Neural progenitor cell (in vitro differentiated cells): ENCODE measurements around the gene RAVER1. TPM values are rescaled to one million over a fixed set of nuclear protein-coding genes. Genes with fewer than 3 reads are reported as not detected.
A peak's percentile ranks its signal among the peaks of the same experiment; 100 is the strongest.

ENCODE experiments used
- DNase-seq: peaks from one replicate; pipeline ENCODE4 v3.0.0-alpha.2; 2016; ENCODE audit warnings: low spot score
- H2AFZ ChIP-seq: fragments of 200-600 bp; sonication (generic); replicated peaks from 2 replicates; pipeline ENCODE4 v1.6.1; 2016; ENCODE audit warnings: antibody characterized with exemption
- H3F3A ChIP-seq: fragments of 200-600 bp; sonication (generic); 2 replicates; pipeline ENCODE4 v1.6.1; 2016; ENCODE audit warnings: antibody characterized with exemption, low read depth
- H3K27ac ChIP-seq: fragments of 200-600 bp; sonication (generic); 2 replicates; pipeline ENCODE4 v1.5.1; 2016; ENCODE audit warnings: mild to moderate bottlenecking
- H3K27me3 ChIP-seq: fragments of 200-600 bp; sonication (generic); 2 replicates; pipeline ENCODE4 v1.6.1; 2016; ENCODE audit warnings: mild to moderate bottlenecking, moderate library complexity
- H3K36me3 ChIP-seq: fragments of 200-600 bp; sonication (generic); 2 replicates; pipeline ENCODE4 v1.5.1; 2016
- H3K4me1 ChIP-seq: fragments of 200-600 bp; sonication (generic); 2 replicates; pipeline ENCODE4 v1.6.1; 2016; ENCODE audit warnings: mixed run types
- H3K4me2 ChIP-seq: fragments of 200-600 bp; sonication (generic); 2 replicates; pipeline ENCODE4 v1.6.1; 2016
- H3K4me3 ChIP-seq: fragments of 200-600 bp; sonication (generic); 2 replicates; pipeline ENCODE4 v1.5.1; 2016
- H3K79me2 ChIP-seq: fragments of 200-600 bp; sonication (generic); 2 replicates; pipeline ENCODE4 v1.6.1; 2016; ENCODE audit warnings: low read depth
- H3K9ac ChIP-seq: fragments of 200-600 bp; sonication (generic); 2 replicates; pipeline ENCODE4 v1.6.1; 2016
- H3K9me3 ChIP-seq: fragments of 200-600 bp; sonication (generic); 2 replicates; pipeline ENCODE4 v1.5.1; 2016; ENCODE audit warnings: low read depth
- H4K20me1 ChIP-seq: fragments of 200-600 bp; sonication (generic); 2 replicates; pipeline ENCODE4 v1.6.1; 2016; ENCODE audit warnings: low read depth
- H3K27ac Mint-ChIP-seq: 3 replicates; pipeline ENCODE4 v1.8.0; 2021; ENCODE audit warnings: mixed read lengths
- H3K27me3 Mint-ChIP-seq: 2 replicates; pipeline ENCODE4 v1.8.0; 2022; ENCODE audit warnings: low read depth, mild to moderate bottlenecking, inconsistent platforms, moderate library complexity, mixed read lengths; ENCODE audit not compliant: insufficient read depth
- H3K36me3 Mint-ChIP-seq: 3 replicates; pipeline ENCODE4 v1.8.0; 2021; ENCODE audit warnings: mixed read lengths
- H3K4me1 Mint-ChIP-seq: 3 replicates; pipeline ENCODE4 v1.8.0; 2021; ENCODE audit warnings: mixed read lengths
- H3K4me3 Mint-ChIP-seq: 3 replicates; pipeline ENCODE4 v1.8.0; 2021; ENCODE audit warnings: mild to moderate bottlenecking, moderate library complexity, mixed read lengths
- H3K9me3 Mint-ChIP-seq: 3 replicates; pipeline ENCODE4 v1.8.0; 2020; ENCODE audit warnings: mixed read lengths
- CTCF ChIP-seq: fragments of 200-600 bp; sonication (generic); IDR thresholded peaks from 2 replicates; pipeline ENCODE4 v1.5.1; 2017; ENCODE audit warnings: antibody characterized with exemption, mild to moderate bottlenecking
- EZH2 ChIP-seq: fragments of 200-600 bp; sonication (generic); IDR thresholded peaks from 2 replicates; pipeline ENCODE4 v1.6.1; 2017; ENCODE audit warnings: antibody characterized with exemption, mild to moderate bottlenecking, moderate library complexity
- EZH2phosphoT487 ChIP-seq: fragments of 200-600 bp; sonication (generic); IDR thresholded peaks from 2 replicates; pipeline ENCODE4 v1.6.1; 2017; ENCODE audit warnings: antibody characterized with exemption
- total RNA-seq: library from RNA; depleted of rRNA; stranded (reverse); fragments of >200 nt; gene quantifications from 2 replicates; pipeline ENCODE4 v1.2.3, GENCODE V29; 2015; ENCODE audit warnings: low replicate concordance

Gene RAVER1
- total RNA-seq, 1 donor from 2014 or later, result 5.4 TPM

- Histone ChIP-seq H4K20me1 (peaks cover 3% of the 10 kb centered on the region), H3K9me3 (no peaks in the 10 kb centered on the region), H3K9ac (peak within 1 kb of the TSS; percentile 74), H3K4me1 (peaks cover 7% of the 10 kb centered on the region), H2AFZ (peak within 1 kb of the TSS; percentile 97), H3K79me2 (peaks cover 6% of the 10 kb centered on the region), H3K4me3 (peak within 1 kb of the TSS; percentile 99), H3F3A (peaks cover 36% of the 10 kb centered on the region), H3K27me3 (no peaks in the 10 kb centered on the region), H3K36me3 (no peaks in the 10 kb centered on the region), H3K27ac (no peak within 1 kb of the TSS), H3K4me2 (peak within 1 kb of the TSS; percentile 99)
- H3K4me1 Mint-ChIP-seq, result peaks cover 14% of the 10 kb centered on the region
- TF ChIP-seq CTCF (no peak), EZH2phosphoT487 (no peak), EZH2 (no peak)
- H3K27ac Mint-ChIP-seq, result peak within 1 kb of the TSS; percentile 90
- H3K4me3 Mint-ChIP-seq, result peak within 1 kb of the TSS; percentile 97
- no peaks in the 10 kb centered on the region for H3K9me3 Mint-ChIP-seq
- DNase-seq, result peak; percentile 92
- H3K36me3 Mint-ChIP-seq, result peaks cover 8% of the 10 kb centered on the region
- peaks cover 4% of the 10 kb centered on the region for H3K27me3 Mint-ChIP-seq
Measured at GRCh38 chr19:10315335-10316214, 17.8 kb downstream of the RAVER1 start, which contains the start of gene FDX2. Gene FDX2, minus strand, starts transcription at chr19:10316015. Its CDS starts 19 bp downstream, at chr19:10315996.

- H3K27me3 Mint-ChIP-seq, result peaks cover 2% of the 10 kb centered on the region
- no peak within 1 kb of the TSS for H2AFZ ChIP-seq
- no peaks in the 10 kb centered on the region for H3K9me3 Mint-ChIP-seq
- peaks cover 2% of the 10 kb centered on the region for H3K36me3 Mint-ChIP-seq
- no peak for TF ChIP-seq CTCF
- no peaks in the 10 kb centered on the region for H3F3A ChIP-seq
- no peak within 1 kb of the TSS for H3K4me3 Mint-ChIP-seq
- no peak within 1 kb of the TSS for H3K4me3 ChIP-seq
- no peaks in the 10 kb centered on the region for H3K9me3 ChIP-seq
- no peaks in the 10 kb centered on the region for H4K20me1 ChIP-seq
- no peak for DNase-seq
- no peaks in the 10 kb centered on the region for H3K27me3 ChIP-seq
- H3K27ac Mint-ChIP-seq, result no peak within 1 kb of the TSS
- no peak within 1 kb of the TSS for H3K9ac ChIP-seq
- no peak within 1 kb of the TSS for H3K4me2 ChIP-seq
- H3K4me1 Mint-ChIP-seq, result peaks cover 1% of the 10 kb centered on the region
- H3K4me1 ChIP-seq, result no peaks in the 10 kb centered on the region
- no peaks in the 10 kb centered on the region for H3K36me3 ChIP-seq
- H3K27ac ChIP-seq, result no peak within 1 kb of the TSS
- H3K79me2 ChIP-seq, result no peaks in the 10 kb centered on the region
Measured at GRCh38 chr19:10309423-10309822, 23.9 kb downstream of the RAVER1 start, which contains the start of gene ZGLP1. Gene ZGLP1, minus strand, starts transcription at chr19:10309815.

- Mint-ChIP-seq H3K36me3 (no peaks in the 10 kb centered on the region), H3K27me3 (peaks cover 4% of the 10 kb centered on the region), H3K9me3 (no peaks in the 10 kb centered on the region), H3K4me3 (no peak overlapping the region), H3K4me1 (no peaks in the 10 kb centered on the region), H3K27ac (no peak overlapping the region)
- Histone ChIP-seq H2AFZ (no peak overlapping the region), H3K79me2 (no peaks in the 10 kb centered on the region), H3K9ac (no peak overlapping the region), H3K27ac (no peak overlapping the region), H3K4me3 (no peak overlapping the region), H3K27me3 (peaks cover 4% of the 10 kb centered on the region), H3K4me1 (no peaks in the 10 kb centered on the region), H4K20me1 (no peaks in the 10 kb centered on the region), H3F3A (no peaks in the 10 kb centered on the region), H3K36me3 (no peaks in the 10 kb centered on the region), H3K9me3 (no peaks in the 10 kb centered on the region), H3K4me2 (no peak overlapping the region)
- TF ChIP-seq CTCF, result no peak
- no peak for TF ChIP-seq EZH2phosphoT487
- DNase-seq, result no peak
Measured at GRCh38 chr19:10306327-10306726, 27.0 kb downstream of the RAVER1 start.
